Stimulated activated CD8-positive, alpha-beta memory T cell treated with anti-CD3 and anti-CD28 coated beads, Interleukin-12 subunit alpha, Interleukin-12 subunit beta, amount 100 ng/mL, for 1 hour (primary cell): Measurements from ENCODE around the gene ZNRD2.
A peak's percentile ranks its signal among the peaks of the same experiment; 100 is the strongest.

Experiments used
- DNase-seq: peaks from one replicate; pipeline ENCODE4 v3.0.0-alpha.2; 2020; ENCODE audit warnings: low read depth

Gene ZNRD2

GRCh38 chr11:65573391-65574079 lies 3.3 kb downstream of the ZNRD2 start:
- DNase-seq, result no peak

GRCh38 chr11:65574109-65574810 lies 4.0 kb downstream of the ZNRD2 start:
- peak; percentile 74 for DNase-seq

- no peak for DNase-seq
Measured at GRCh38 chr11:65574811-65575567, 4.7 kb downstream of the ZNRD2 start.

GRCh38 chr11:65575568-65576231 lies 5.4 kb downstream of the ZNRD2 start, which contains the start of gene EHBP1L1:
Gene EHBP1L1, plus strand, starts transcription at chr11:65576053. Its CDS starts 250 bp downstream, at chr11:65576303.
- DNase-seq, result no peak

GRCh38 chr11:65576232-65576866 lies 6.1 kb downstream of the ZNRD2 start:
- DNase-seq, result no peak

GRCh38 chr11:65576867-65577755 lies 6.8 kb downstream of the ZNRD2 start:
- no peak for DNase-seq

GRCh38 chr11:65577756-65578109 lies 7.5 kb downstream of the ZNRD2 start:
- DNase-seq, result no peak

- no peak for DNase-seq
Measured at GRCh38 chr11:65578134-65578533, 7.9 kb downstream of the ZNRD2 start.

- no peak for DNase-seq
Measured at GRCh38 chr11:65578667-65579066, 8.4 kb downstream of the ZNRD2 start.

GRCh38 chr11:65579291-65579690 lies 9.0 kb downstream of the ZNRD2 start:
- no peak for DNase-seq

GRCh38 chr11:65580031-65580692 lies 9.9 kb downstream of the ZNRD2 start:
- DNase-seq, result no peak

- DNase-seq, result no peak
Measured at GRCh38 chr11:65580756-65581155, 10.5 kb downstream of the ZNRD2 start.

- DNase-seq, result no peak
Measured at GRCh38 chr11:65581928-65582327, 11.7 kb downstream of the ZNRD2 start.

GRCh38 chr11:65583589-65583988 lies 13.3 kb downstream of the ZNRD2 start:
- no peak for DNase-seq

GRCh38 chr11:65584106-65584505 lies 13.8 kb downstream of the ZNRD2 start:
- no peak for DNase-seq

- DNase-seq, result no peak
Measured at GRCh38 chr11:65584723-65585171, 14.5 kb downstream of the ZNRD2 start.

- no peak for DNase-seq
Measured at GRCh38 chr11:65585396-65586246, 15.3 kb downstream of the ZNRD2 start.

GRCh38 chr11:65586247-65586630 lies 16.0 kb downstream of the ZNRD2 start:
- DNase-seq, result no peak

GRCh38 chr11:65586676-65587075 lies 16.4 kb downstream of the ZNRD2 start:
- no peak for DNase-seq
